ENCODE results near the gene USF2. TPM values are rescaled to one million over a fixed set of nuclear protein-coding genes. Genes with fewer than 3 reads are reported as not detected.

Gene USF2
- total RNA-seq, 1 experiment from 2014 or later: 123 TPM

DNA sequence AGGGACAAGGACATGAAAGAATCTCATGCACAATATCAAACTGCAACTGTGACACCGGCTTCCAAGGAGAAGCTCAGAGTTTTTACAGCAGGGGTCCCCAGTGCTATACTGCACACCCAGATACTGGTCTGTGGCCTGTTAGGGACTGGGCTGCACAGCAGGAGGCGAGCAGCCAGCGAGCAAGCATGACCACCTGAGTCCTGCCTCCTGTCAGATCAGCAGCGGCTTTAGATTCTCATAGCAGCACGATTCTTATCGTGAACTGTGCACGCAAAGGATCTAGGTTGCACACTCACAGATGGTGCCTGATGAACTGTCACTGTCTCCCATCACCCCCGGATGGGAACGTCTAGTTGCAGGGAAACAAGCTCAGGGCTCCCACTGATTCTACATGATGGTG, 47.1 kb downstream of the USF2 start:
- H3K18ac ChIP-seq (ENCODE audit: insufficient read length, low read depth, low read length): no peak overlapping the region
- Mint-ChIP-seq H3K4me1 (no peaks in the 10 kb centered on the region), H3K36me3 (ENCODE audit: insufficient read depth in 1 of 3, low read depth in 3 of 3) (no peaks in the 10 kb centered on the region), H3K4me3 (no peak overlapping the region), H3K27ac (no peak overlapping the region), H3K9me3 (no peaks in the 10 kb centered on the region), H3K27me3 (ENCODE audit: low read depth) (no peaks in the 10 kb centered on the region; the same call in 1 of the 2 replicates)
- no peak overlapping the region for H3K9ac ChIP-seq (ENCODE audit: extremely low read depth, insufficient read length, low read length)
- no peak overlapping the region for H2BK120ac ChIP-seq (ENCODE audit: low read depth, low read length, poor library complexity, severe bottlenecking)
- H2BK5ac ChIP-seq (ENCODE audit: insufficient read length, low read length): no peak overlapping the region
- H3K23me2 ChIP-seq (ENCODE audit: insufficient read length, low read depth, low read length, poor library complexity, severe bottlenecking): no peaks in the 10 kb centered on the region
- no peak overlapping the region for H2BK12ac ChIP-seq (ENCODE audit: insufficient read length, low read depth, low read length)
- no peak overlapping the region for H4K8ac ChIP-seq (replicated peaks; ENCODE audit: insufficient read length, low read depth, low read length)
- H3K27me3 ChIP-seq (ENCODE audit: insufficient read depth, low read length): no peaks in the 10 kb centered on the region
- H3K4me1 ChIP-seq (ENCODE audit: insufficient read depth, low read length): no peaks in the 10 kb centered on the region
- TF ChIP-seq, protein P1, sequence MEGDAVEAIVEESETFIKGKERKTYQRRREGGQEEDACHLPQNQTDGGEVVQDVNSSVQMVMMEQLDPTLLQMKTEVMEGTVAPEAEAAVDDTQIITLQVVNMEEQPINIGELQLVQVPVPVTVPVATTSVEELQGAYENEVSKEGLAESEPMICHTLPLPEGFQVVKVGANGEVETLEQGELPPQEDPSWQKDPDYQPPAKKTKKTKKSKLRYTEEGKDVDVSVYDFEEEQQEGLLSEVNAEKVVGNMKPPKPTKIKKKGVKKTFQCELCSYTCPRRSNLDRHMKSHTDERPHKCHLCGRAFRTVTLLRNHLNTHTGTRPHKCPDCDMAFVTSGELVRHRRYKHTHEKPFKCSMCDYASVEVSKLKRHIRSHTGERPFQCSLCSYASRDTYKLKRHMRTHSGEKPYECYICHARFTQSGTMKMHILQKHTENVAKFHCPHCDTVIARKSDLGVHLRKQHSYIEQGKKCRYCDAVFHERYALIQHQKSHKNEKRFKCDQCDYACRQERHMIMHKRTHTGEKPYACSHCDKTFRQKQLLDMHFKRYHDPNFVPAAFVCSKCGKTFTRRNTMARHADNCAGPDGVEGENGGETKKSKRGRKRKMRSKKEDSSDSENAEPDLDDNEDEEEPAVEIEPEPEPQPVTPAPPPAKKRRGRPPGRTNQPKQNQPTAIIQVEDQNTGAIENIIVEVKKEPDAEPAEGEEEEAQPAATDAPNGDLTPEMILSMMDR (conservative IDR thresholded peaks at IDR 0.05): no peak
- no peaks in the 10 kb centered on the region for H3K9me3 ChIP-seq (ENCODE audit: control insufficient read depth, low read depth, low read length)
- H4K20me1 ChIP-seq (ENCODE audit: control insufficient read depth, insufficient read depth, insufficient read length): no peaks in the 10 kb centered on the region
- no peak overlapping the region for H2AFZ ChIP-seq (ENCODE audit: low read length)
- no peak overlapping the region for H3T11ph ChIP-seq (ENCODE audit: low read length)
- no peak overlapping the region for H3K4me2 ChIP-seq (ENCODE audit: insufficient read depth, insufficient read length, low read length)
- H4K91ac ChIP-seq (ENCODE audit: insufficient read length, low read depth, low read length): no peak overlapping the region
- H2BK20ac ChIP-seq (ENCODE audit: low read depth, low read length, poor library complexity, severe bottlenecking): no peak overlapping the region
- H3K23ac ChIP-seq (ENCODE audit: insufficient read length, low read depth, low read length): no peak overlapping the region
- no peak overlapping the region for H3K4ac ChIP-seq (ENCODE audit: low read depth, low read length)
- no peak overlapping the region for H3K14ac ChIP-seq (ENCODE audit: insufficient read depth, low read length)
- no peak overlapping the region for H4K5ac ChIP-seq (ENCODE audit: insufficient read length, low read depth, low read length)
- no peak overlapping the region for H3K27ac ChIP-seq (ENCODE audit: insufficient read length, low read depth, low read length)
- H2BK15ac ChIP-seq (ENCODE audit: low read depth, low read length): no peak overlapping the region
- H3K79me2 ChIP-seq (ENCODE audit: insufficient read depth, low read length): no peaks in the 10 kb centered on the region
- whole genome bisulfite sequencing (ENCODE audit: extremely low coverage, insufficient read length, low lambda C conversion rate): no CpG with 5 or more reads among the region's 9 CpGs
- H3K79me1 ChIP-seq (ENCODE audit: insufficient read depth, low read depth, low read length, poor library complexity, severe bottlenecking): no peaks in the 10 kb centered on the region
- no peak for DNase-seq
- no peak overlapping the region for H3K56ac ChIP-seq (ENCODE audit: insufficient read length, low read depth, low read length)
- no peak overlapping the region for H2AK5ac ChIP-seq (ENCODE audit: insufficient read length, low read length)
